ENCODE data around the gene CAMK2G.

Gene CAMK2G

GRCh38 chr10:73780966-73781365 lies 93.4 kb downstream of the CAMK2G start:
- DNase-seq (ENCODE audit: insufficient read length, low spot score), result no peak
- no peak for FAIRE-seq

- no peak for FAIRE-seq
These were observed 94.1 kb downstream of the CAMK2G start for GRCh38 chr10:73780301-73780700.

GRCh38 chr10:73779539-73780197 lies 94.7 kb downstream of the CAMK2G start:
- FAIRE-seq, result no peak

More at GRCh38 chr10:73780301-73780700, 94.1 kb downstream of the CAMK2G start:
- no peak for DNase-seq (ENCODE audit: insufficient read length, low spot score)

GRCh38 chr10:73779018-73779417 lies 95.3 kb downstream of the CAMK2G start:
- FAIRE-seq (no peak), DNase-seq (ENCODE audit: insufficient read length, low spot score) (no peak)

More at GRCh38 chr10:73779539-73780197, 94.7 kb downstream of the CAMK2G start:
- no peak for DNase-seq (ENCODE audit: insufficient read length, low spot score)

GRCh38 chr10:73774637-73775036 lies 99.7 kb downstream of the CAMK2G start:
- peak; percentile 23 for DNase-seq (ENCODE audit: insufficient read length, low spot score)
- no peak for FAIRE-seq

- no peak for DNase-seq (ENCODE audit: insufficient read length, low spot score)
- no peak for FAIRE-seq
These were observed 101.0 kb downstream of the CAMK2G start for GRCh38 chr10:73773152-73773879.

- DNase-seq (ENCODE audit: insufficient read length, low spot score) (peak; percentile 62), FAIRE-seq (peak; percentile 60)
These were observed 101.8 kb downstream of the CAMK2G start for GRCh38 chr10:73772281-73773151.

- peak; percentile 86 for FAIRE-seq
- peak; percentile 90 for DNase-seq (ENCODE audit: insufficient read length, low spot score)
These were observed 102.6 kb downstream of the CAMK2G start for GRCh38 chr10:73771722-73772280.

GRCh38 chr10:73769396-73769795 lies 105.0 kb downstream of the CAMK2G start:
- DNase-seq (ENCODE audit: insufficient read length, low spot score), result no peak
- no peak for FAIRE-seq

GRCh38 chr10:73768881-73769280 lies 105.5 kb downstream of the CAMK2G start:
- DNase-seq (ENCODE audit: insufficient read length, low spot score), result no peak
- FAIRE-seq, result no peak

- FAIRE-seq (no peak), DNase-seq (ENCODE audit: insufficient read length, low spot score) (no peak)
These were observed 109.3 kb downstream of the CAMK2G start for GRCh38 chr10:73765066-73765465.

- no peak for FAIRE-seq
These were observed 111.0 kb downstream of the CAMK2G start for GRCh38 chr10:73763343-73763742.

GRCh38 chr10:73762915-73763314 lies 111.4 kb downstream of the CAMK2G start:
- FAIRE-seq (no peak), DNase-seq (ENCODE audit: insufficient read length, low spot score) (no peak)

More at GRCh38 chr10:73763343-73763742, 111.0 kb downstream of the CAMK2G start:
- DNase-seq (ENCODE audit: insufficient read length, low spot score), result no peak

Data from HTR-8/SVneo (cell line).